K562 (cell line): Measurements from ENCODE around the gene MTHFD2. TPM values are rescaled to one million over a fixed set of nuclear protein-coding genes. Genes with fewer than 3 reads are reported as not detected.
A peak's percentile ranks its signal among the peaks of the same experiment; 100 is the strongest.

Experiments used
- ATAC-seq: fragments of 200-7000 bp; cut with Tn5 transposase; 3 replicates; pipeline ENCODE4 v1.9.1; 2020; ENCODE audit warnings: moderate library complexity
- BruUV-seq: library from RNA; stranded (reverse); fragments of 400-500 nt; replicated peaks from 2 replicates; lab custom pipeline; 2021; lab: Mats Ljungman, UMichigan
- CTCF ChIA-PET: fragments of 300-600 bp; formaldehyde crosslinking; extraction: SDS; loops from one replicate; lab custom pipeline; 2021; ENCODE audit warnings: low intra/inter-chr PET ratio; lab: Yijun Ruan, JAX
- POLR2A ChIA-PET: fragments of 300-600, 350-650 bp; sonication (Branson Sonifier 250); formaldehyde crosslinking; extraction: SDS; loops from one replicate; lab custom pipeline; 2021; ENCODE audit warnings: antibody characterized with exemption, inconsistent platforms; lab: Yijun Ruan, JAX
- DNase-seq, 4 experiments: peaks; one replicate each; pipeline versions ENCODE4 v3.0.0 to v3.0.0-alpha.2; 2011 to 2018; ENCODE audit warnings: low spot score in 3 of 4, mixed read lengths in 3 of 4; ENCODE audit errors: extremely low read depth in 1 of 4
- FAIRE-seq: peaks from 2 replicates; lab custom pipeline; 2011; peaks lifted over from hg19 to GRCh38; lab: Jason Lieb, UNC
- H2AFZ ChIP-seq: 2 replicates; pipeline ENCODE4 v1.6.0; 2011; ENCODE audit warnings: low read depth, low read length, control low read depth, inconsistent platforms
- H3K27ac ChIP-seq: fragments of 200-600 bp; 3 replicates; pipeline ENCODE4 v1.8.0; 2011; ENCODE audit warnings: low read depth, mild to moderate bottlenecking, control low read depth, inconsistent platforms, low read length, moderate library complexity, mixed read lengths; ENCODE audit errors: extremely low read depth
- H3K27me3 ChIP-seq, 2 experiments: fragments of 300-600 bp in 1 of 2; 2 replicates in 1 of 2; 3 replicates in 1 of 2; pipeline versions ENCODE4 v1.6.0 to v1.8.0; 2011; ENCODE audit warnings: inconsistent platforms in 2 of 2, low read length in 2 of 2, mild to moderate bottlenecking in 1 of 2, mixed read lengths in 1 of 2, moderate library complexity in 1 of 2; ENCODE audit not compliant: control insufficient read depth in 2 of 2, insufficient read depth in 2 of 2
- H3K36me3 ChIP-seq: fragments of 300-600 bp; 3 replicates; pipeline ENCODE4 v1.8.0; 2011; ENCODE audit warnings: mild to moderate bottlenecking, low read length, inconsistent platforms; ENCODE audit not compliant: control insufficient read depth, insufficient read depth
- H3K4me1 ChIP-seq, 2 experiments: fragments of 200-600 bp in 1 of 2; replicated peaks in 1 of 2; 2 replicates in 1 of 2; 3 replicates in 1 of 2; pipeline versions ENCODE4 v1.5.1 to v1.8.0; 2011; ENCODE audit warnings: inconsistent platforms in 2 of 2, low read length in 2 of 2, mild to moderate bottlenecking in 1 of 2, mixed read lengths in 1 of 2, moderate library complexity in 1 of 2; ENCODE audit not compliant: control insufficient read depth in 2 of 2, insufficient read depth in 2 of 2
- H3K4me2 ChIP-seq: 2 replicates; pipeline ENCODE4 v1.6.1; 2011; ENCODE audit warnings: low read length, control low read depth, inconsistent platforms, mixed read lengths; ENCODE audit not compliant: insufficient read depth
- H3K4me3 ChIP-seq: fragments of 200-600 bp; sonication (generic), shearing (Covaris generic); 2 replicates; pipeline ENCODE4 v1.5.1; 2016; ENCODE audit warnings: control low read depth, inconsistent platforms
- H3K79me2 ChIP-seq: fragments of 200-600 bp; 3 replicates; pipeline ENCODE4 v1.8.0; 2011; ENCODE audit warnings: low read length, inconsistent platforms; ENCODE audit not compliant: control insufficient read depth, insufficient read depth
- H3K9ac ChIP-seq, 2 experiments: 2 replicates each; pipeline versions ENCODE4 v1.6.0 to v1.6.1; 2011; ENCODE audit warnings: low read depth in 2 of 2, low read length in 2 of 2, control low read depth in 1 of 2, inconsistent platforms in 1 of 2, mild to moderate bottlenecking in 1 of 2, mixed read lengths in 1 of 2; ENCODE audit not compliant: insufficient read depth in 1 of 2
- H3K9me1 ChIP-seq: one replicate; pipeline ENCODE4 v1.6.0; 2011; ENCODE audit warnings: inconsistent platforms, mild to moderate bottlenecking, low read length, moderate library complexity; ENCODE audit not compliant: control insufficient read depth, insufficient read depth
- H3K9me3 ChIP-seq: replicated peaks from 2 replicates; pipeline ENCODE4 v1.5.1; 2011; ENCODE audit warnings: low read depth, low read length, inconsistent platforms; ENCODE audit not compliant: control insufficient read depth, insufficient read depth
- H4K20me1 ChIP-seq: replicated peaks from 2 replicates; pipeline ENCODE4 v1.6.1; 2011; ENCODE audit warnings: low read length, inconsistent platforms, mixed read lengths; ENCODE audit not compliant: control insufficient read depth, insufficient read depth
- GTF3C2 ChIP-seq: IDR thresholded peaks from 3 replicates; pipeline ENCODE4 v1.6.1; 2011; ENCODE audit warnings: borderline replicate concordance, mild to moderate bottlenecking, moderate library complexity; ENCODE audit not compliant: insufficient read length; ENCODE audit errors: extremely low read depth
- MITF ChIP-seq: IDR thresholded peaks from 2 replicates; pipeline ENCODE4 v1.6.1; 2014; ENCODE audit warnings: antibody characterized with exemption
- NCOA6 ChIP-seq: fragments of 450-650 bp; IDR thresholded peaks from 2 replicates; pipeline ENCODE4 v1.6.1; 2017; ENCODE audit warnings: mild to moderate bottlenecking
- SAP30 ChIP-seq: fragments of 200-600 bp; sonication (generic); IDR thresholded peaks from 2 replicates; pipeline ENCODE4 v1.6.1; 2012; ENCODE audit warnings: borderline replicate concordance, low read depth, mild to moderate bottlenecking, moderate library complexity, low read length, control low read depth, inconsistent platforms; ENCODE audit not compliant: insufficient read depth, poor library complexity, severe bottlenecking
- ZKSCAN1 ChIP-seq: fragments of 150-350 bp; IDR thresholded peaks from 2 replicates; pipeline ENCODE4 v1.6.1; 2016; ENCODE audit warnings: low read depth, low read length
- WGBS: fragments of 100-300 bp; shearing (Covaris generic); methylation state at CpG from one replicate; pipeline ENCODE4 v1.1.6; 2016; ENCODE audit warnings: low coverage, mixed read lengths; ENCODE audit not compliant: insufficient coverage; ENCODE audit errors: missing lambda C conversion rate; 5-methylcytosine and 5-hydroxymethylcytosine counted together
- in situ Hi-C: fragments of 300-500 bp; cut with MboI; formaldehyde crosslinking; loops from 4 replicates; pipeline ENCODE4 v1.15.0; 2018; ENCODE audit warnings: inconsistent platforms, mixed read lengths
- intact Hi-C: fragments of 100-400 bp; cut with micrococcal nuclease; formaldehyde crosslinking; loops from 2 replicates; pipeline ENCODE4 v1.14.2; 2022
- polyA plus RNA-seq, 8 experiments: library from polyadenylated mRNA; depleted of rRNA in 4 of 8; stranded (reverse) in 5 of 8; unstranded in 3 of 8; fragments of >200 nt; fragmentation: Nextera tagmentation in 2 of 8; fragmentation: Illumina TruSeq in 1 of 8; extraction: Ambion mirVana in 2 of 8; extraction: Trizol in 1 of 8; gene quantifications; 2 replicates each; pipeline versions ENCODE4 v1.2.1 to v1.2.3, GENCODE V29; 2011 to 2014; ENCODE audit warnings: inconsistent platforms in 1 of 8, missing spikeins in 1 of 8
- total RNA-seq, 7 experiments: library from RNA; depleted of rRNA in 6 of 7; stranded (reverse); fragments of >200 nt in 6 of 7; fragmentation: Illumina TruSeq in 2 of 7; extraction: Trizol in 2 of 7; gene quantifications; 2 replicates each; pipeline versions ENCODE4 v1.2.1 to v1.2.3, GENCODE V29; 2011 to 2021; ENCODE audit warnings: low replicate concordance in 1 of 7

The MTHFD2 gene
- total and polyA plus RNA-seq, 9 of the 15 experiments (the other 6 are each of a cell fraction or from before 2014, with no cell fraction given): 113 to 520 (median 234) TPM

GRCh38 chr2:74253971-74254310 lies 55.5 kb downstream of the MTHFD2 start:
- H3K27me3 ChIP-seq: peaks cover 11 to 49% of the 10 kb centered on the region in 2 experiments; a peak in 4 of 5 replicates
- no peak overlapping the region for H3K27ac ChIP-seq
- FAIRE-seq (peak; percentile 11), ATAC-seq (peak; percentile 35; the same call in 2 of the 3 replicates), DNase-seq (no peak)
- 9% methylated on average over 4 of the region's 4 CpGs for WGBS
- no peak overlapping the region for H3K9ac ChIP-seq
- H3K9me1 ChIP-seq: no peaks in the 10 kb centered on the region
- POLR2A ChIA-PET: no interaction called here
- TF ChIP-seq GTF3C2: no peak
- no peak for TF ChIP-seq ZKSCAN1
- TF ChIP-seq SAP30: no peak
- no peak for TF ChIP-seq NCOA6
- TF ChIP-seq MITF: no peak
- H3K79me2 ChIP-seq: no peaks in the 10 kb centered on the region
- no peaks in the 10 kb centered on the region for H3K9me3 ChIP-seq
- H3K4me3 ChIP-seq: no peak overlapping the region
- no peaks in the 10 kb centered on the region for H3K36me3 ChIP-seq
- H3K4me1 ChIP-seq: peaks cover 3 to 6% of the 10 kb centered on the region in 2 experiments; a peak in 3 of 5 replicates
- H2AFZ ChIP-seq: no peak overlapping the region
- in situ Hi-C loops: no loop called here
- intact Hi-C loops: loop anchor here (5.0 to 10.0 kb wide), 4 partner anchors 138 to 429 kb away; partner anchors contain the start of gene STAMBP
- H3K4me2 ChIP-seq: no peak overlapping the region
- CTCF ChIA-PET: no interaction called here
- BruUV-seq: no TSS peak
- H4K20me1 ChIP-seq: 0 out of 2 replicates have a peak, but pooled peaks cover 6% of the 10 kb centered on the region
